Measurements from ENCODE around the gene MTMR3.

GRCh38 chr22:29886596-29886995, 3.6 kb downstream of the MTMR3 start:
- TF ChIP-seq CTCF (IDR thresholded peaks at IDR 0.05) (no peak), POLR2A (IDR thresholded peaks at IDR 0.05) (no peak)

Measured in adrenal gland (tissue), 5 donors.